G401.6 (cell line): Measurements from ENCODE around the gene PCGF6.

Experiments
- FAIRE-seq: peaks from 2 replicates; lab custom pipeline; 2012; peaks lifted over from hg19 to GRCh38; lab: Jason Lieb, UNC

PCGF6 gene

GRCh38 chr10:103254538-103255325, 96.2 kb downstream of the PCGF6 start:
- FAIRE-seq = no peak

- no peak for FAIRE-seq
Observed at GRCh38 chr10:103254113-103254512, 96.8 kb downstream of the PCGF6 start.
